SK-N-SH (cell line): ENCODE results near the gene DNAH11. TPM values are rescaled to one million over a fixed set of nuclear protein-coding genes. Genes with fewer than 3 reads are reported as not detected.

Source experiments
- CTCF ChIA-PET: fragments of 300-600, 350-600 bp; formaldehyde crosslinking; extraction: SDS; loops from one replicate; lab custom pipeline; 2021; lab: Yijun Ruan, JAX
- POLR2A ChIA-PET: fragments of 350-600 bp; sonication (Branson Sonifier 250); formaldehyde crosslinking; extraction: SDS; loops from one replicate; lab custom pipeline; 2020; ENCODE audit warnings: antibody characterized with exemption, inconsistent platforms; lab: Yijun Ruan, JAX
- DNase-seq: peaks from one replicate; pipeline ENCODE4 v3.0.0; 2012
- H2AFZ ChIP-seq: fragments of 200-600 bp; sonication (generic); 2 replicates; pipeline ENCODE4 v1.8.1; 2016; ENCODE audit warnings: antibody characterized with exemption, mild to moderate bottlenecking, low read depth
- H3F3A ChIP-seq: fragments of 200-600 bp; sonication (generic); replicated peaks from 2 replicates; pipeline ENCODE3; 2016; ENCODE audit warnings: antibody characterized with exemption, mild to moderate bottlenecking; ENCODE audit not compliant: insufficient read depth
- H3K27ac ChIP-seq, 2 experiments: fragments of 200-500 bp in 1 of 2; fragments of 200-600 bp in 1 of 2; sonication (Bioruptor generic) in 1 of 2; sonication (generic), shearing (Covaris generic) in 1 of 2; 2 replicates each; pipeline versions ENCODE4 v1.5.1 to v1.6.1; 2014 to 2016; ENCODE audit warnings: low read depth in 2 of 2, inconsistent platforms in 1 of 2, low read length in 1 of 2, mild to moderate bottlenecking in 1 of 2, mixed read lengths in 1 of 2
- H3K27me3 ChIP-seq: fragments of 200-600 bp; sonication (generic), shearing (Covaris generic); 2 replicates; pipeline ENCODE4 v1.6.1; 2016; ENCODE audit warnings: mixed run types; ENCODE audit not compliant: insufficient read depth
- H3K36me3 ChIP-seq, 2 experiments: fragments of 200-500 bp in 1 of 2; fragments of 200-600 bp in 1 of 2; sonication (Bioruptor generic) in 1 of 2; sonication (generic) in 1 of 2; replicated peaks in 1 of 2; 2 replicates each; pipeline versions ENCODE3 to v1.5.1; 2014 to 2016; ENCODE audit warnings: low read length in 1 of 2, mild to moderate bottlenecking in 1 of 2; ENCODE audit not compliant: insufficient read depth in 2 of 2, control insufficient read depth in 1 of 2
- H3K4me1 ChIP-seq, 2 experiments: fragments of 200-500 bp in 1 of 2; fragments of 200-600 bp in 1 of 2; sonication (Bioruptor generic) in 1 of 2; sonication (generic), shearing (Covaris generic) in 1 of 2; 2 replicates each; pipeline versions ENCODE4 v1.5.1 to v1.6.1; 2014 to 2016; ENCODE audit warnings: low read depth in 1 of 2, low read length in 1 of 2, mixed run types in 1 of 2; ENCODE audit not compliant: insufficient read depth in 2 of 2, control insufficient read depth in 1 of 2
- H3K4me2 ChIP-seq: fragments of 200-600 bp; sonication (generic), shearing (Covaris generic); 2 replicates; pipeline ENCODE4 v1.6.1; 2017; ENCODE audit warnings: mixed run types
- H3K4me3 ChIP-seq, 2 experiments: fragments of 200-500 bp in 1 of 2; fragments of 200-600 bp in 1 of 2; sonication (Bioruptor generic) in 1 of 2; sonication (generic), shearing (Covaris generic) in 1 of 2; 2 replicates each; pipeline versions ENCODE4 v1.5.1 to v1.8.1; 2014 to 2016; ENCODE audit warnings: low read depth in 2 of 2, inconsistent platforms in 1 of 2, low read length in 1 of 2, mild to moderate bottlenecking in 1 of 2, mixed read lengths in 1 of 2, moderate library complexity in 1 of 2
- H3K79me2 ChIP-seq: fragments of 200-600 bp; sonication (generic); 2 replicates; pipeline ENCODE4 v1.8.1; 2017; ENCODE audit warnings: mild to moderate bottlenecking; ENCODE audit not compliant: insufficient read depth
- H3K9ac ChIP-seq: fragments of 200-600 bp; sonication (generic); 2 replicates; pipeline ENCODE4 v1.6.1; 2017; ENCODE audit warnings: mixed run types
- H3K9me2 ChIP-seq: fragments of 200-600 bp; sonication (generic); 2 replicates; pipeline ENCODE4 v1.6.1; 2017; ENCODE audit warnings: mixed run types
- H3K9me3 ChIP-seq: fragments of 200-600 bp; sonication (generic); 2 replicates; pipeline ENCODE4 v1.6.1; 2017; ENCODE audit warnings: mixed run types, mild to moderate bottlenecking, moderate library complexity
- H4K20me1 ChIP-seq: fragments of 200-600 bp; sonication (generic); 2 replicates; pipeline ENCODE4 v1.6.1; 2017; ENCODE audit warnings: mild to moderate bottlenecking, mixed run types; ENCODE audit not compliant: insufficient read depth
- CHD2 ChIP-seq: fragments of 150-350 bp; IDR thresholded peaks from 2 replicates; pipeline ENCODE4 v1.6.1; 2018; ENCODE audit warnings: low read length; ENCODE audit not compliant: partially characterized antibody
- EP300 ChIP-seq, 2 experiments: IDR thresholded peaks; 2 replicates each; pipeline versions ENCODE4 v1.4.0 to v1.6.1; 2012; ENCODE audit warnings: borderline replicate concordance in 1 of 2, low read depth in 1 of 2, low read length in 1 of 2
- GABPA ChIP-seq: IDR thresholded peaks from 2 replicates; pipeline ENCODE4 v1.4.0; 2012; ENCODE audit warnings: low read depth, mild to moderate bottlenecking
- JUND ChIP-seq: IDR thresholded peaks from 2 replicates; pipeline ENCODE4 v1.4.0; 2012
- MXI1 ChIP-seq: IDR thresholded peaks from 2 replicates; pipeline ENCODE4 v1.6.1; 2012; ENCODE audit warnings: mild to moderate bottlenecking, low read depth, low read length, improper control_type of control experiment
- NFIC ChIP-seq: IDR thresholded peaks from 2 replicates; pipeline ENCODE4 v1.4.0; 2012; ENCODE audit warnings: borderline replicate concordance
- NRF1 ChIP-seq: IDR thresholded peaks from 2 replicates; pipeline ENCODE4 v1.6.1; 2012; ENCODE audit warnings: low read depth, mild to moderate bottlenecking, low read length
- RAD21 ChIP-seq: IDR thresholded peaks from 2 replicates; pipeline ENCODE4 v1.6.1; 2012; ENCODE audit warnings: mild to moderate bottlenecking, low read length
- RFX5 ChIP-seq: IDR thresholded peaks from 2 replicates; pipeline ENCODE4 v1.6.1; 2012; ENCODE audit warnings: mild to moderate bottlenecking, improper control_type of control experiment, low read length
- SMC3 ChIP-seq: IDR thresholded peaks from 2 replicates; pipeline ENCODE4 v1.6.1; 2012; ENCODE audit warnings: low read depth, low read length, improper control_type of control experiment
- TAF1 ChIP-seq: IDR thresholded peaks from 2 replicates; pipeline ENCODE4 v1.6.1; 2012; ENCODE audit warnings: low read depth, mild to moderate bottlenecking, low read length, moderate library complexity, borderline replicate concordance
- TCF12 ChIP-seq: IDR thresholded peaks from 2 replicates; pipeline ENCODE4 v1.4.0; 2012
- TEAD4 ChIP-seq: IDR thresholded peaks from 2 replicates; pipeline ENCODE4 v1.4.0; 2012; ENCODE audit warnings: mild to moderate bottlenecking, borderline replicate concordance; ENCODE audit not compliant: insufficient read depth
- WGBS: methylation state at CpG from one replicate; pipeline ENCODE4 v1.1.6; 2017; ENCODE audit warnings: low lambda C conversion rate; 5-methylcytosine and 5-hydroxymethylcytosine counted together
- polyA plus RNA-seq, 3 experiments: library from polyadenylated mRNA; depleted of rRNA; stranded (reverse); fragments of >200 nt; gene quantifications; 2 replicates each; pipeline ENCODE4 v1.2.3, GENCODE V29; 2012
- TF ChIP-seq, protein P1 (sequence below): fragments of 150-350 bp; IDR thresholded peaks from 2 replicates; pipeline ENCODE4 v1.6.1; 2017; ENCODE audit warnings: antibody characterized with exemption, low read length, low read depth, borderline replicate concordance
- TF ChIP-seq, protein P2 (sequence below): IDR thresholded peaks from 2 replicates; pipeline ENCODE4; 2012
- TF ChIP-seq, protein P3 (sequence below): IDR thresholded peaks from 2 replicates; pipeline ENCODE4 v1.4.0; 2012; ENCODE audit warnings: low read depth, borderline replicate concordance
- TF ChIP-seq, protein P4 (sequence below): IDR thresholded peaks from 2 replicates; pipeline ENCODE4 v1.4.0; 2012; ENCODE audit warnings: low read depth
- TF ChIP-seq, protein P5 (sequence below): fragments of 150-350 bp; IDR thresholded peaks from 2 replicates; pipeline ENCODE4 v1.6.1; 2016; ENCODE audit warnings: mild to moderate bottlenecking, low read depth, low read length

DNAH11 gene
- polyA plus RNA-seq, 1 of the 3 experiments (the other 2 are of a cell fraction), result 0.77 TPM

DNA sequence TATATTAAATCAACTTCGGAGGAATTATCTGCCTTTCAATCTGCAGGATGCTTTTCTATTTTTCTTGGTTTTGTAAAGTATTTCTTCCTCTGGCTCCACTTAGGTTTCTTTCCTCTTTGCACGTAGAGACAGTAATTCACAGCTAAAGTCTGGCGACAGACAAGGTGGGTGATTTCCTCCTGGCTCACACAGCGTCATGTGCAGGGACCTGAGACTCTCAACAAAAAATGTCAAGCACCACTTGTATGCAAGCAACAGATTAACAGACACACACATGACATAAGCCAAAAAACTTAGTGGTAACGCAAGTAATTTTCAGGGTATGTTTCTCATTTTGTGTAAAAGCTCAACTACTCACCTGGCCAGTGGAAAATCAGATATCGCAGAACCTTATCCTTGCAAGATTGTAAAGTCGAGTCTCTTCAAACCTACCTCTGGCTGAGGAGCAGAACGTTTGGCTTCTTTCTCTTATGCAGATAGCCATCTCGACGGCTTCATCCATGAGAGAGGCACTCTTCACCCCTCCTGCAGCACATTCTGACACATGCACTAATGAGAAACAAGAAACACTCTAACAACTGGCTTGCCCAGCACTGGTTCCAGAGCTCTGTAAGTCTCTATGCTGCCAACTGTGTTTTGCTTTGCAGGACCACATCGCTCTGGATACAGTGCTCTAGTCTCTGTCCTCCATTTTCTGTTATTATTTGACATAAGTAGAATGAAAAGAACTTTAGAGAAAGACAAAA lies 214.9 kb downstream of the DNAH11 start (continued):
- no peak for TF ChIP-seq MXI1

DNA sequence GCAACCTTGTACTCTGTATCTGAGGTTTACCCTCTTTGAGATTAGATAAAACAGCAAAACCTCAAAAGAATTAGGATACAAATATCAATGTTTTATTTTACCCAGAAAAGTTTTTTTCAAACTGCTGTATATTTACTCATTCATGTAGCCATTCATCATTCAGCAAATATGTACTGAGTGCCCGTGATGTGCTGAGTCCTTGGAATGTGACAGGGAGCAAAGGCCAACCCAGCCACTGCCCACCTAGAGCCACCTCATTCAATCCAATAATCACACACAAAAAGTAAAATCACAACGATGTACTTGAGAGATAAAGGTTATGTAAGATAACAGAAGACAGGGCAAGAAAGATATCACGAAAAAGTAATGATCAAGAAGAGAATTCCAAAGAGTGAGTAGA lies 215.4 kb downstream of the DNAH11 start:
- Histone ChIP-seq H3K27me3 (peaks cover 14% of the 10 kb centered on the region; the same call in 1 of the 2 replicates), H3K4me2 (no peak overlapping the region), H4K20me1 (no peaks in the 10 kb centered on the region)
- WGBS, result 0% methylated on average over 3 of the region's 3 CpGs
- TF ChIP-seq, protein P1, sequence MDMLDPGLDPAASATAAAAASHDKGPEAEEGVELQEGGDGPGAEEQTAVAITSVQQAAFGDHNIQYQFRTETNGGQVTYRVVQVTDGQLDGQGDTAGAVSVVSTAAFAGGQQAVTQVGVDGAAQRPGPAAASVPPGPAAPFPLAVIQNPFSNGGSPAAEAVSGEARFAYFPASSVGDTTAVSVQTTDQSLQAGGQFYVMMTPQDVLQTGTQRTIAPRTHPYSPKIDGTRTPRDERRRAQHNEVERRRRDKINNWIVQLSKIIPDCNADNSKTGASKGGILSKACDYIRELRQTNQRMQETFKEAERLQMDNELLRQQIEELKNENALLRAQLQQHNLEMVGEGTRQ, result no peak
- TF ChIP-seq, protein P2, sequence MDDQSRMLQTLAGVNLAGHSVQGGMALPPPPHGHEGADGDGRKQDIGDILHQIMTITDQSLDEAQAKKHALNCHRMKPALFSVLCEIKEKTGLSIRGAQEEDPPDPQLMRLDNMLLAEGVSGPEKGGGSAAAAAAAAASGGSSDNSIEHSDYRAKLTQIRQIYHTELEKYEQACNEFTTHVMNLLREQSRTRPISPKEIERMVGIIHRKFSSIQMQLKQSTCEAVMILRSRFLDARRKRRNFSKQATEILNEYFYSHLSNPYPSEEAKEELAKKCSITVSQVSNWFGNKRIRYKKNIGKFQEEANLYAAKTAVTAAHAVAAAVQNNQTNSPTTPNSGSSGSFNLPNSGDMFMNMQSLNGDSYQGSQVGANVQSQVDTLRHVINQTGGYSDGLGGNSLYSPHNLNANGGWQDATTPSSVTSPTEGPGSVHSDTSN, result no peak
- TF ChIP-seq, all 33 proteins: peak for 0
- Histone ChIP-seq H3K4me1 (no peaks in the 10 kb centered on the region), H3K4me3 (no peak overlapping the region), H3K9me2 (no peaks in the 10 kb centered on the region), H2AFZ (no peak overlapping the region), H3K9ac (no peak overlapping the region), H3K36me3 (no peaks in the 10 kb centered on the region), H3K27ac (no peak overlapping the region), H3K9me3 (no peaks in the 10 kb centered on the region), H3F3A (no peaks in the 10 kb centered on the region), H3K79me2 (no peaks in the 10 kb centered on the region)
- CTCF ChIA-PET, result no interaction called here
- POLR2A ChIA-PET, result no interaction called here
- no peak for DNase-seq

DNA sequence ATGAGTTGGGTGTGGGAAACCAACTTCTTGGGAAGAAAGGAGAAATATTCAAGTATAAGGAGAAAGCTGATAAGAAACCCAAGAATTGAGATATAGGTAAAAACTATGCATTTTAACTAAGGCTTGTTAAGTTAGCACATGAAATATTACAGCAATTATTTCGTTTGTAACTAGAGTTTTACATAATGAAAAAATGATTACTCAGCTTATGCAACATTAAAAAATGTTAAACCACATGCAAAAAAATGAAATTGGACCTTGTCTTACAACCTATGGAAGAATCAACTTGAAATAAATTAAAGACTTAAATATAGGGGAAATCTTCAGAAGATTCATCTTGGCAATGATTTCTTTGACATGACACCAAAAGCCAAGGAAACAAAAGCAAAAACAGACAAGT lies 219.6 kb downstream of the DNAH11 start:
- no peaks in the 10 kb centered on the region for H3K79me2 ChIP-seq
- H3K4me3 ChIP-seq, result no peak overlapping the region
- H2AFZ ChIP-seq, result no peak overlapping the region
- ChIA-PET CTCF (interaction anchor here (0.9 kb wide), 1 partner anchor 798 kb away, joined by 3 read pairs; no protein-coding TSS in a partner anchor), POLR2A (no interaction called here)
- no peak overlapping the region for H3K27ac ChIP-seq
- no peaks in the 10 kb centered on the region for H4K20me1 ChIP-seq
- H3K4me2 ChIP-seq, result no peak overlapping the region
- H3K4me1 ChIP-seq, result no peaks in the 10 kb centered on the region
- 0% methylated on average over 1 of the region's 1 CpG for WGBS
- no peaks in the 10 kb centered on the region for H3K9me3 ChIP-seq
- H3K27me3 ChIP-seq, result peaks cover 12% of the 10 kb centered on the region; the same call in 1 of the 2 replicates
- no peaks in the 10 kb centered on the region for H3K9me2 ChIP-seq
- no peaks in the 10 kb centered on the region for H3F3A ChIP-seq
- H3K9ac ChIP-seq, result no peak overlapping the region
- DNase-seq, result no peak
- no peak for TF ChIP-seq RFX5
- TF ChIP-seq RAD21, result no peak
- TF ChIP-seq EP300 (IDR thresholded peaks at IDR 0.05; ENCODE audit: borderline replicate concordance in 1 of 2, low read depth in 1 of 2, low read length in 1 of 2), result no peak
- TF ChIP-seq, protein P2, result no peak
- no peak for TF ChIP-seq NRF1
- TF ChIP-seq NFIC, result no peak
- TF ChIP-seq GABPA, result no peak
- TF ChIP-seq, protein P3, sequence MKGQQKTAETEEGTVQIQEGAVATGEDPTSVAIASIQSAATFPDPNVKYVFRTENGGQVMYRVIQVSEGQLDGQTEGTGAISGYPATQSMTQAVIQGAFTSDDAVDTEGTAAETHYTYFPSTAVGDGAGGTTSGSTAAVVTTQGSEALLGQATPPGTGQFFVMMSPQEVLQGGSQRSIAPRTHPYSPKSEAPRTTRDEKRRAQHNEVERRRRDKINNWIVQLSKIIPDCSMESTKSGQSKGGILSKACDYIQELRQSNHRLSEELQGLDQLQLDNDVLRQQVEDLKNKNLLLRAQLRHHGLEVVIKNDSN, result no peak
- no peak for TF ChIP-seq SMC3
- TF ChIP-seq CHD2, result no peak
- TF ChIP-seq, protein P4, sequence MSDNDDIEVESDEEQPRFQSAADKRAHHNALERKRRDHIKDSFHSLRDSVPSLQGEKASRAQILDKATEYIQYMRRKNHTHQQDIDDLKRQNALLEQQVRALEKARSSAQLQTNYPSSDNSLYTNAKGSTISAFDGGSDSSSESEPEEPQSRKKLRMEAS, result no peak
- TF ChIP-seq MXI1, result no peak
- TF ChIP-seq TCF12, result no peak
- TF ChIP-seq, protein P5, sequence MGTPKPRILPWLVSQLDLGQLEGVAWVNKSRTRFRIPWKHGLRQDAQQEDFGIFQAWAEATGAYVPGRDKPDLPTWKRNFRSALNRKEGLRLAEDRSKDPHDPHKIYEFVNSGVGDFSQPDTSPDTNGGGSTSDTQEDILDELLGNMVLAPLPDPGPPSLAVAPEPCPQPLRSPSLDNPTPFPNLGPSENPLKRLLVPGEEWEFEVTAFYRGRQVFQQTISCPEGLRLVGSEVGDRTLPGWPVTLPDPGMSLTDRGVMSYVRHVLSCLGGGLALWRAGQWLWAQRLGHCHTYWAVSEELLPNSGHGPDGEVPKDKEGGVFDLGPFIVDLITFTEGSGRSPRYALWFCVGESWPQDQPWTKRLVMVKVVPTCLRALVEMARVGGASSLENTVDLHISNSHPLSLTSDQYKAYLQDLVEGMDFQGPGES, result no peak
- TF ChIP-seq JUND, result no peak
- no peak for TF ChIP-seq TAF1
- TF ChIP-seq TEAD4, result no peak
- no peaks in the 10 kb centered on the region for H3K36me3 ChIP-seq
